Measurements from ENCODE around the gene LIN52. TPM values are rescaled to one million over a fixed set of nuclear protein-coding genes. Genes with fewer than 3 reads are reported as not detected.

LIN52 gene
- total RNA-seq, 1 donor from 2014 or later = 14.0 TPM

DNA sequence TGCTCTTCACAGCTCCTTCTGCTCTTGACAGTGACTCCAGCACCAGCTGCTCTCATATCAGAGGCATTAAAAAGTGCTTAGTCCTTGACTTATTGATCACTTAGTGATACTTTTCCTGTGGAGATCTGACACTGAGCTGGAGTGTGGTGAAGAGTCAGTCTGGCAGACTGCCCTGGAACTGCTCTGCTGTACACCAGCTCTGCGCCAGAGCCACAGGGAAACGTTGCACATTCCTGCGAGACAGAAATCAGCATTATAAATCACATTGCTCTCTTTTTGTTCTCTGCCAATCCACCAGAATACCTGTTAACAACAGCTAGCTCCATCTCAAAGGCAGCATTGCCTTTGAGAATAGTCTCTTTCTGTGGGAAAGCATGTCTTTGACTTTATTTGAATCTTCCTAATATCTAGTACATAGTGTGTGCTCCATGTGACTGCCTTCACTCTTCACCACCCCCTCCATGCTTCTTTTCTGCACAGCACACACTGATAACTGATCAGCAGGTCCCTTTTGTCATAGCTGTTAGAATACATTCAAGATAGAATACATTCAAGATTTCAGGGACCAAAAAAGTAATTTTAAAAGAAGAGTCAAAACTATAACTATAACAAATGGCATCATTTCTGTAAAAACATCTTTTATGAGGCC lies 106.3 kb downstream of the LIN52 start:
- DNase-seq (ENCODE audit: low spot score) = no peak

DNA sequence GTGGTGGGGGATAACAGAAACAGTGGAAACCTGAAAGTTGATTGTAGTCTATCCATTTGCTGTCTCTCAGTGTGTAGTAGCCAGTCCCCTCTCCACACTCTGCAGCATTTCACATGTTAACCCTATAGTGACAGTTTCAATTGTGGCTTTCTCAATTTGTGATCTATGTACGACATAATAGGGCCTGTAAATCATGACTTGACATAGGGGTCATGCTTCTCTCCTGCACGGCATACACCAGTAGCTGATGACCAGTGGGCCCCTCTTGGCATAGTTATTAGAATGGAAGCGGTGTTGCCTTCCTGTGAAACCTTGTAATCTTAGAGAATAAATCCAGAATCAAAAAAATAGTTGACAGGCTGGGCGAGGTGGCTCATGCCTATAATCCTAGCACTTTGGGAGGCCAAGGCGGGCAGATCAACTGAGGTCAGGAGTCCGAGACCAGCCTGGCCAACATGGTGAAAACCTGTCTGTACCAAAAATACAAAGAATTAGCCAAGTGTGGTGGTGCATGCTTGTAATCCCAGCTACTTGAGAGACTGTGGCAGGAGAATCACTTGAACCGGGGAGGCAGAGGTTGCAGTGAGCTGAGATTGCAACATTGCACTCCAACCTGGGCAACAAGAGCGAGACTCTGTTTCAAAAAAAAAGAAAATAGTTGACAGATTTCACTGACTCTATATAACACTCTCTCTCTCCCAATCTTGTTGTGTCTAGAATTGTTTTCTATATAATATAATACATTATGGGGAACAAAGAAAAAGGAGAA lies 109.9 kb downstream of the LIN52 start:
- no peak for DNase-seq (ENCODE audit: low spot score)

DNA sequence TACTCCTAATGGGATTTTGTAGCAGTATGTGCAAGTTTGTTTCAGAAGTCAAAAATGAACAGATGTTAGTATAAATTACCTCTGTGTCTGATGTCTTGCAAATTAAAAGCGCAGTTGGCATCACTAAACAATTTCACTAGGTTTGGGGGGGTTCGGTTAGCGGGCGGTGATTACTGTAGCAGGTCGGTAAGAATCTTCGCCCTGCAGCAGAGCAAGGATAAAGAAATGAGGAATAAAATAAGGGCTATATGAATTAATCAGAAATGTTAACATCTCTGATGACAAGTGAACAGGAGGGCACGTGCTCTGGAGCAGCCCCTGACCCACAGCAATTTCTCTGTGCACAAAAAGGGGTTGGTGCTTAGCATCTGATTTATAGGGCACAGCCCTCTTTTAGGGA lies 110.9 kb downstream of the LIN52 start:
- DNase-seq (ENCODE audit: low spot score) = no peak

DNA sequence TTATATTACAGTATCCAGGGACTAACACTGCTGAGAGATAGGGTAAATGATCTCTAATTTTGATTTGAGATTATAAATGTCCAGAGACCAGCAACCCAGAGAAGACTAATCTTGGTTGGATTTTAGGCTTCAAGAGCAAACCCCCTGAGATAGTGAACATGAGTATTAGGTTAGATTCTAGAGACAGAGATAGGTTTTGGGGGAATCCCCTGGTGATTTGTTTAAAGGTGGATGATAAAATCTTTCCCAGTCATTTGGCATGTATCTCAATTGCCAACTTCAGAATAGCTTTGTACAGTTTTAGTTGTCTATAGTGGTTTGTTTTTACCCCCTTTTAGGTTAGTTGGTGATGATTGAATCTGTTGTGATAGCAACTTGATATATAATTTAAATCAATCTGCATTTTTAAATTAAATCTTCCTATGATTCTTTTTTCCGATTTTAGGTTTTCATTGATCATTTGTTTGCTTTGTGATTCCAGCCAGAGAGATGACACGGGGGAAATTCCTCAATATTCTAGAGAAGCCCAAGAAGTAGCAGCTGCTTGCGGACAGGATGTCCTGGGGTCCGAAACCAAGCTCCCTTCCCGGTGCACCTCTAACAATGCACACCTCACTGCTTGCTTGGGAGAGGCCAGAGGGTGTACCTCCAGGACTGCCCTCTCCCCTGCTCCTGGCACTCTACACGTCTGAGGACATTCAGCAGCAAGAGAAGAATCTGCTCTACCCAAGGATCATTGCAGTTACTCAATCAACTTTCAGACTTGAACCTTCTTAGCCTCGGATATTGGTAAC lies 113.9 kb downstream of the LIN52 start:
- no peak for DNase-seq (ENCODE audit: low spot score)

DNA sequence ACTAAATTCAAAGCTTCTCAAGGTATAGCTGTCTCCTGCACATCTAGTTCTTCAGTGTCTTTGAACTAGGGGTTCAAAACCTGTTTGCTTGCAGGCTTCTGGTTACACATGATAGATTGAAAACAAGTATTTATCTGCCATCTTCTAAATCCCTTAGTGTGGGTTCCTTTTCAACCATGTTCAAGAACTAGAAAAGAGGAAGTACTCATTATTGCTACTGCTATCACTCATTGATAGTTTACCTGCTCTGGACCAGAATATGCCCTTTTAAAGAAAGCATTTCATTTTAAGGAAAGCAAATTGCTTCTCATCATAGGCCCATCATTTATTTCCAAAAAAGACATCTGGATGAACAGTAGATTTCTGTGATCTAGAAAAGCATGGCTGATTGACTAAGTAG lies 117.4 kb downstream of the LIN52 start:
- no peak for DNase-seq (ENCODE audit: low spot score)

DNA sequence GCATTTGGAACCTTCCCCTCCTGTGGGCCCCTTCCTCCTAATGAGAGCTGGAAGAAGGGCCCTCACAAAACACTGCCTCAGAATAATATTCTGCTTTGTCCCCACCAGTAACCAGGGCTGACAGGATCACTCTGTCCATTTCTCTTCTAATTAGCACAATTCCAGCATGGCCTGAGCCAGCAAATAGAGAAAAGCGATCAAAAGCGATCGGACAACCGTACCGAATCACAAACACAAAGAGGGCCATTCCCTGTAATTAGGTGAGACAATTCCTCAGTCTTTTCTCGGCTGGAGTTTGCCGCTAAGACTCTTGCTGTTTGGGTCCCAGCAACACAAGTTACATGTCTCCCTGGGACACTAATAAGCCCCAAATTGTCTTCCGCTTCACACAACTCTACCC lies 118.9 kb downstream of the LIN52 start:
- DNase-seq (ENCODE audit: low spot score) = no peak

DNA sequence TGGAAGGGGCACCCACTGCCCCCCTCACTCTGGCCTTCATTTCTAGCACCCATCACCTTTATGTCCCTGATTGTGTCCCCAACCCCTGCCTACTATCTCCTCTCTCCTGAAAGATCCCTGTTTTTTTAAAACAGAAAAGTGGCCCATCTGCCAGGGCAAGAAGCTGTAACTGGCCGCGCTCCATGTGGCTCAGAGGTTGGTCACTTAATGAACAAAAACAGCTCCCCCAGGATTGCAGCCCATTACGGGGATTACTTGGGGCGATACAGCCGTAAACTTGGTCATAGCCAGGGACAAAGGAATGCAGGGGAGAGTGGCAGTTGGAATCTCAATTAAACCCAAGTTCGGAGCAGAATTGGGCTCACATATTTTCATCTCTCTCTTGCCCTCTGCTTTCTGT lies 119.7 kb downstream of the LIN52 start:
- DNase-seq (ENCODE audit: low spot score) = no peak

DNA sequence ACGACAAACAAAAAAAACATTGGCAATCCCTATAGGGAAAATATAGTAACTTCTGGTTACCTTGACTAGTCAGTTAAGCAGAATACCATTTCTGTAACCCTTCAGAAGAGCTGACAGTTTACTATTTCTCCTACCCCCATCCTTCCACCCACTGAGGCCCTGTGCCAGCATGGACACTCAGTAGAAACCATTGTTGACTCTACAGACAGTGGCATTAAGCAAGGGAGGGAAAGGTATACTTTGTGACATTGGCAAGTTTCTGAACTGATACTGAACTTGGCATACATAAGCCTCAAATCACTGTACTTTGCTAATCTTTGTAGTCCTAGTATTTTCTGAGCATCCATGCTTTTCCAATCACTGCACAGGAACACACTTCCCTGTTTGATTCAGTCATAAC lies 121.1 kb downstream of the LIN52 start:
- DNase-seq (ENCODE audit: low spot score) = no peak

DNA sequence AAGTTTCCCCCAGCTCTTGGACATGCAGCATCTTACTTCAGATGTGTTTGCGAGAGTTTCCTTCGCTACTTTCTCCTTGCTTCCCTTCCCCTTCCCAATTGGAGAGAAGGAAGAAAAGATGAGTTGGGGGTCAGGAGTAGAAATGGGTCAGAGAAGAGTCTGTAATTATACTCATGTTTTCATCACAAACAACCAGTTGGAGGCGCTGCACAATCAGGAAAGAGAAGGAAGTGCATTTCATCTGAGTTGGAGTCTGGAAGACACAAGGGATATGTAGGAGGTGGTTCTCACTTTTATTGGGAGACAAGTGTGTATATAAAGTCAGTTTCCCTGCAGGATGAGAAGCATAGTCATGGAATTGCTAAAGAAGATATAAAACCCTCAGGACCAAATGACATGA lies 123.2 kb downstream of the LIN52 start:
- DNase-seq (ENCODE audit: low spot score) = no peak

DNA sequence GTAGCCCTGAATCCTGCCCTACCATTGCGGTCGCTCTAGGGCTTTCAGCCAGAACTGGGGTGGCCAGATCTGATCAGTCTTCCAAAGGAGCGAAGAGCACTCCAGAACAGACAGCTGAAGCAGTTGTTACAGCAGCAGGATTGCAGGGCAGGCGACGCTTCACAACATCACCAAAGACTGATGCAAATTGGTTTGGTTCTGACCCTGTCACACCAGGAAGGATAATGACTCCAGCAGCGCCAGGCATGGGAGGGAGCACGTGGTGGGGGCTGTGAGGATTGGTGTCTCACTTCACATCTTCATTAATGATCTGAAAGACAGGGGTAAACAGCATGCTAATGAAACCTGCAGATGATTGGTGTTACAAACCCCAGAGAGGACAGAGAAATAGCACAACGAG lies 123.9 kb downstream of the LIN52 start:
- DNase-seq (ENCODE audit: low spot score) = no peak

DNA sequence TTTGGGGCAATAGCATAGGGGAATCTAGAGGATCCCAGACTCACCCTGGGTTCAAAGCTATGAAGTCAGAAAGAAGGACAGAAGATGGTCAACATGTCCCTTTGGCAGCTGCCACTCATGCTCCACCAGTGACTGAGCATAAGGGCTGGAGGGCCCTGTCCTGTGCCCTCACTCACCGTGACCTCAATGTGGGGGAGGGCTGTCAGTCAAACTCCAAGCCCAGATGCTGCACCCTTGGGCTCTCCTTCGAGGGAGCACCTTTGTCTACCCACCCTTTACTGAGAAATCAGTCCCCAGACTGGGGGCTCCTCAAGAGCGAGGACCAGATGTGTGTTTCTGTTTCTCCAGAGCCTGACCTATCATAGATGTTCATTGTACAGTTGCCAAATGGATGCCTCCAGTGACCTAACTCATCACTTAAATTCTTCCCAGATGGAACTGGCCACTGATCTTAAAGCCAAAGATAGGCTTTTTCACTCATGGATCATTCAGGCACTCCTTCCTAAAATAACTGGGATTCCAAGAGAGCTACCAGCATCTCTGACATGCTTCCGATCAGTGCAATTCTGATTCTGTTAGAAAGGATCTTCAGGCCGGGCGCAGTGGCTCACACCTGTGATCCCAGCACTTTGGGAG lies 127.3 kb downstream of the LIN52 start:
- no peak for DNase-seq (ENCODE audit: low spot score)

DNA sequence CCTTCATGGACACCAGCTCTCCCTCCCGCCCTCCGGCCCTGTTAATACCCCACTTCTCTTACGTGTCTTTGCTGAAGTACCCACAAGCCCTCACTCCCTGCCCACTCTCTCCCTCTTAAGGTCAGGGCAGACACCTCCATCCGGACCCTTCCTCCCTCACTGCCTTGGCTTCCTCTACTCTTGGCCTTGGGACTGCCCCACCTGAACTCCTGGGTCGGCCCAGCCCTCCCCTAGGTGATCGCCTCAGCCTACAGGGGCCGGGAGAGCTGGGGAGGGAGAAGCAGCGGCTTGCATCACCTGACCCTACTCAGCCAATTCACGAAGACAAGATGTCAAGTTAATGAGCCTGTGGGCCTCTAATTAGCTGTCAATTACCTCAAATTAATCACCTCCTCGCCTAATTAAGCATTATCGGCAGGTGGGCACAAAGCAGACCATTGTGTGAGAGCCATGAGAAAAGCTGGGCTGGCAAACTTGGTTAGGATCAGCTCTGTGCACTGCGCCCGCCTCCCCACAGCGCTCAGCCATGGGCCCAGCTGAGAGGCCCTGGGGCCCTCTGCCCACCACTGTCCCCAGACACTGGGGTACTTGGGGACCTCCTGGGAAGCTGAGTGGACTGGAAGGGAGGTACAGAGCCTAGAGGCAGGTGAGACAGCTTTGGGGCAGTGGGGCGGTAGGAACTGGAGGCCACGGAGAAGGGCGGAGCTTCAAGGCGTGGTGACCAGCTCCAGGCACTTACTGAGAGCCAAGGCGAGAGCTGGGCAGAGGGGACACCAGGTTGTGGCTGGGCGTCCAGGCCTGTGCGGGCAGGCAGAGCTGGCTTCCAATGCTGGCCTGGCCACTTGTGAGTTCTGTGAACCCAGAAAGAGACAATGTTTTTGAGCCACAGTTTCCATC lies 129.4 kb downstream of the LIN52 start:
- no peak for DNase-seq (ENCODE audit: low spot score)

DNA sequence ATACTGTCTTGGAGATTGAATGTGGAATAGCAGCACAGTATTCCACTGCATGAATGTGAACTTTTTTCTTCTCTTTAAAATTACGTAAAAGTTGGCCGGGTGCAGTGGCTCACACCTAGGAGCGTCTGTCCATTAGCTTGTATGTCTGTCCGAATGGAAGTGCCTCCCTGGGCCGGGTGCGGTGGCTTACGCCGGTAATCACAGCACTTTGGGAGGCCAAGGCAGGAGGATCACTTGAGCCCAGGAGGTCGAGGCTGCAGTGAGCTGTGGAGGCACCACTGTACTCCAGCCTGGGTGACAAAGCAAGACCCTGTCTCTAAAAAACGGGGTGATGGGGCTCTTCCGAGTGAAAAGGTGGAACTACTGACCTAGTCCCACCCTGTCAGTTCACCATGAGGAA lies 131.9 kb downstream of the LIN52 start:
- no peak for DNase-seq (ENCODE audit: low spot score)

DNA sequence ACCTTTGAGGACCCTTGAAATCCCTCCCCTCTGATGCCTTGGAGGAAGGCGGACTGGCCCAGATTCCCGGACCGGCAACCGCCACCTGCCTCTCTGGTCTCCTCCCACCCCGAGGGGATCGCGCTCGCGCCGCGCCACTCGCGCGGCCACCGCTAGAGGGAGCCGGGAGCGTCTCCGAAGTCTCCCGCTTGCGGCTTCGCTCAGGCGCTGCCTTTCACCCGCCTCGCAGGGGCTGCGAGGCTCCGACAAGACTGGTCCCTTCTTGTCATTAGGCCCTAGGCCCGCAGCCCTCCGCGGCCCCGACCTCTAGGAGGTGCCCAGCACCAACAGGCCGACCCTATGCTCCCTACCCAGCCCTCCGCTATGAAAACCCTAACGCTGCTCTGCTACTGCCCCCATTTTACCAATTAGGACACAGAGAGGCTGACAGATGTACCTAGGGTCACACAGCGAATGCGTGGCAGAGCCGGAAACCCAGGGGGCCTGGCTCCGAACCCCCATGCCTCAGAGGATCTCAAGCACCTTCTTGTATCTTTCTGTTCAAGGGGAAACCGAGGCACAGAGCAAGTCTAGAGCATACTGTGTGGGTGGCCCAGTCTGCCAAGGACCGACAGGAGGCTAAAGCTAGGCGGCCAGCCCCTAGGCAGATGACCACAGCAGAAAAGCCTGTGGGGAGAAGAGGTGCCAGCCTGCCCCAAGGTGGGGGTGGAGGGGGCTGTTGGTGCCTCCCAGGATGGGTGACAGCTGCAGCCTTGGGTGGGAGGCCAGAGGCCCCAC lies 133.1 kb downstream of the LIN52 start:
- peak; percentile 55 for DNase-seq (ENCODE audit: low spot score)

DNA sequence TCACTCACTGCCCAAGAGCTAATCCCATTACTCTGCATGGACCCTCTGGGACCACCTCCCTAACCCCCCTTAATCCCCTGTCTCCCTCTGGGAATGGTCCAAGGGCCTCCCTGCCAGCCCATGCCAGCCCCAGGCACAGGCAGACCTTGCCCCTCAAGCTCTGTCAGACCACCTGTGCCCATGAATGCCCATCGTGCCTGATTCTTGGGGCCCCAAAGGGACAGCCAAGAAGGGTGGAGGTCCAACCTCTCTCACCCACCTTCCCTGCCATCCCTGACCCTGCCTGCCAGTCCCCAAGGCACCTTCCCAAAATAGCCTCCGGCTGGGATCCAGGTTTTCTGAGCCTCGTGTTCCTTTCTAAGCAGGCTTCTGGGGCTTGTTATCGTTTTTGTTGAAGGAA lies 133.7 kb downstream of the LIN52 start:
- DNase-seq (ENCODE audit: low spot score) = no peak

DNA sequence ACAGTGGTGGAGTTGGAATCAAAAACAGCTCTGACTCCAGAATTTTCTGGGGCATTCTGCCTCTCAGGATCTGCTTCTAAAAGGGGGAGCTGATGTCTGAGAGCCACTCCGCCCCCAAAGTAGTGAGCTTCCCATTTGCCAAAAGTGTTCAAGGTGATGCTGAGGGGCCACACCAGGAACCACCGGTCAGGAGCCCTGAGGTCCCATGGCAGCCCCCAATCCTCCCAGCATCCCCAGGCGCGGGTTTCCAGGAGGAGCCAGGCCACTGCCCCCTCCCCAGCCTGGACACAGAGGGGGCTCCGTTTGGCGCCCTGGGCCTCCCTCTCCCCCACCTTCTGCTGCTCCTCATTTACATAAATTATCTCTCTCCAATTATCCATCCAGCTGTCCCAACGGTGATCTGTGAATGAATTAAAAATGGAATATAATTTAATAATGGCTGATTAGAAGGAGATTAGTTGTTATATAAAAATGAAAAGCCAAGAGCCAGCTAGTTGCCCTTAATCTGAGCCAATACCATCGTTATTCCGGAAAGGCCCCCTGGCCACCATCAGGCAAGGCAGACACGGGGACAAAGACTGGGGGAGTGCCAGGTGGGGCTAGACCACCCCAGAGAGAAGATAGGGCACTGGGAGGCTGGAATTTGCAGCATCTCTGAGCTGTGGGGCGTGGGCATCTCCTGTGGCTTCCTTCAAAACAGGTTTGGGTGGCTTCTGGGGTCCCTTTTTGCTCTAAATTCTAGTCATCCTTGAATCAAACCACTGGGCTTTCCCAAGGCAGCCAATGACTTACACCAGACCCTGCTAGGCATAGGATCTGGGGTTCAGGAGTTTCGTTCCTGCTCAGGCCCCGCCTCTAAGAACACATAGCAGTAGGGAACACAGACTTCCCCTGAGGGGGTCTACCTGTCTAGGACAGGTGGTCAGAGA lies 134.8 kb downstream of the LIN52 start:
- no peak for DNase-seq (ENCODE audit: low spot score)

DNA sequence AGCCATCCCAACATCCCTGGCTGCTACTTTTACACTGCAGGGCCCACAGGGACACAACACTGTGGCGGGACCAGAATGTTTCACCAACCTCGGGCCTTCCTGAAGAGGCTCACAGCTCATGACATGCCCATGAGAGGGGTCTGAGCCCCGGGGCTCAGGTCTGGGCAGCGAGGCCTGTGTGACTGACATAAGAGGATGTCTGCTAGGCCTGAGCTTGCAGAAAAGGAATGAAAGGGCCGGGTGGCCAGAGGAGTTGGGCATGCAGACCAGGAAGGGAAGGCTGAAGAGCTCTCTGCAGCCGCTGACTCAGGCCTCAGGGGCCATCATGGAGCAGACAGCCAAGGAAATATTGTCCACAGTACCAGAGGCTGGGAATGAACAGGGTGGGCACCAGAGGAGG lies 136.2 kb downstream of the LIN52 start:
- DNase-seq (ENCODE audit: low spot score) = no peak

DNA sequence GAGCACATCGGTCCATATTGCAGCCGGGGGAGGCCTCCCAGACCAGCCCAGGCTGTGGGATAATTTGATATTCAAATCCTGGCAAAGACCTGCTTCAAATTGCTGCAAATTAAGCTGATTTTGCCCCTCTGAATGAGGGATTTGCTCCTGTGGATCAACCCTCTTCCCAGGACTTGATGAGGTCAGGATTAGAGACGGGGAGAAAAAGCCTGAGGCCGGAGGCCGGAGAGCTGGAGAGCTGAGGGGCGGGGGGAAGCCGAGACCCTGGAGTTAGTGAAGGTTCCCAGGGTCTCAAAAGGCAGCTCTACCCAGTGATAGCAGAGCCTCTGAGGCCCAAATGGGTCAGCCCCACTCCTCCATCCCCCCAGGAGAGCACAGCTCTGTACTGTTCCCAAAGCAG lies 137.0 kb downstream of the LIN52 start:
- no peak for DNase-seq (ENCODE audit: low spot score)

DNA sequence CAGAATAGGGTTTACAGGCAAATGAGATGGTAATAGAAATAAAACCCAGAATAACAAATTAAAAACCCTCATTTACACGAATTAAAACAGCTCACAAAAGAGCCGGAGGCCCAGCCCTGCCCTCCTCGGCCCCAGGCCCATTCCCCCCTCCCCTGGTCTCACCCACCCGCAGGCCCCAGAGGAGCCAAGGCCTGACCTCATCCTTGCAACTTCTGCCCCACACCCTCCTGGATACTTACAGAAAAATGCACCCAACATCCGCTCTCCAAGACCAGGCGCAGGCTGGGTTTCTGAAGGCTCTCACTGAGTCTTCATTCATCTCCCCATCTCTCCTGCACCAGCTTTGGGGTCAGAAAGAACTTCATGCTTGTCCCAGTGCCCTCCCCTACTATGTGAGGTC lies 138.3 kb downstream of the LIN52 start:
- DNase-seq (ENCODE audit: low spot score) = no peak

Data from ureter (tissue), 1 donor.